GM19324 (cell line): ENCODE data around the gene SLC7A14.
A peak's percentile ranks its signal among the peaks of the same experiment; 100 is the strongest.

Source experiments
- ATAC-seq: cut with Tn5 transposase; IDR thresholded peaks from one replicate; pipeline ENCODE4 v1.9.1; 2021; ENCODE audit warnings: mild to moderate bottlenecking, moderate library complexity; ENCODE audit not compliant: unreplicated experiment, low FRiP score

The SLC7A14 gene

GRCh38 chr3:170585937-170586310 lies at the start of gene SLC7A14:
SLC7A14 (minus strand) TSS chr3:170586075; CDS start chr3:170526936, 59,139 bp downstream.
- ATAC-seq = no peak

- no peak for ATAC-seq
These were observed 49.5 kb upstream of the SLC7A14 start for GRCh38 chr3:170635385-170635735.

GRCh38 chr3:170634663-170635384 lies 48.9 kb upstream of the SLC7A14 start:
- ATAC-seq = peak; percentile 54

DNA sequence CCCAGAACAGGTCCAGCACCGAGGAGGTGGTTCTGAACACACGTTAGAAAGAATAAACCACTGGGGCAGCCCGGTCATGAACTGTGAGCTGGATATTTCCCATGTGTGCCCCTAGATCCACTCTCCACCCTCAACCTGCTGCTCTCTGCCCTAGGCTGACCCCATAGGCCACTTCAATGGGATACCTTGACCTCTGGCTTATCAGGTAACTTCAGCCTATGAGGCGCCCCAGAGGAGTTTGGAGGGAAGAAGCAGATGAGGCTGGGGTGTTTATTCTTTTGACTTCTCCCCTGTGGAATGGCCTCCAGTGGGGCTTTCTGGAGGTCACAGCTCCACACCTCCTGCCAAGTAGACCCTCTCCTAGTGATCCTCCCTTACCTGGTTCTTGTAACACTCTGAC lies 47.7 kb upstream of the SLC7A14 start:
- no peak for ATAC-seq

GRCh38 chr3:170632780-170633179 lies 46.9 kb upstream of the SLC7A14 start:
- peak; percentile 88 for ATAC-seq

DNA sequence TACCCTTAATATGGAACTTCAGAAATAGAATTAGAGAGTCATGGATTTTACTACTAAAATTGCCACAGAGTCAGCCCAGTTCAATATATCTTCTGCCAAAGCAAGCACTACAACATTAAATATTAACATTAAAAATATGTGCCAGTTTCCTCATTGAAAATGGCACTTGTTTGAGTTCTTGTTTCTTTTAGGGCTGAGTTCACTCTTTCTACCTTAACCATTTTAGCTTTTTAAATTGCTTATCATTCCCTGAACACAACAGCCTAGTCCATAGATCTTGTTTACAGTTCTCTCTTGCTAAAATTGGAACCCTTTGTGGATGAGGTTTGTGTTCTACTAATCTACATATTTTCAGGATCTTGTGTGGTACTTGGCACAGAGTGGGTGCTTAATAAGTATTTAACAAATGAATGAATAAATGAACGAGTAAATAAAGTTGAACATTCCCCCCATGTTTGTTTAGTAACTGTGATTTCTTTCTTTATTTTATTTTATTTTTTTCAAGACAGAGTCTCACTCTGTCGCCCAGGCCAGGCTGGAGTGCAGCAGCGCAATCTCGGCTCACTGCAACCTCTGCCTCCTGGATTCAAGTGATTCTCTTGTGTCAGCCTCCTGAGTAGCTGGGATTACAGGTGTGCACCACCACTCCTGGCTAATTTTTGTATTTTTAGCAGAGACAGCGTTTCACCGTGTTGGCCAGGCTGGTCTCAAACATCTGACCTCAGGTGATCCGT lies 46.0 kb upstream of the SLC7A14 start:
- no peak for ATAC-seq

GRCh38 chr3:170623524-170623923 lies 37.6 kb upstream of the SLC7A14 start:
- ATAC-seq = no peak

DNA sequence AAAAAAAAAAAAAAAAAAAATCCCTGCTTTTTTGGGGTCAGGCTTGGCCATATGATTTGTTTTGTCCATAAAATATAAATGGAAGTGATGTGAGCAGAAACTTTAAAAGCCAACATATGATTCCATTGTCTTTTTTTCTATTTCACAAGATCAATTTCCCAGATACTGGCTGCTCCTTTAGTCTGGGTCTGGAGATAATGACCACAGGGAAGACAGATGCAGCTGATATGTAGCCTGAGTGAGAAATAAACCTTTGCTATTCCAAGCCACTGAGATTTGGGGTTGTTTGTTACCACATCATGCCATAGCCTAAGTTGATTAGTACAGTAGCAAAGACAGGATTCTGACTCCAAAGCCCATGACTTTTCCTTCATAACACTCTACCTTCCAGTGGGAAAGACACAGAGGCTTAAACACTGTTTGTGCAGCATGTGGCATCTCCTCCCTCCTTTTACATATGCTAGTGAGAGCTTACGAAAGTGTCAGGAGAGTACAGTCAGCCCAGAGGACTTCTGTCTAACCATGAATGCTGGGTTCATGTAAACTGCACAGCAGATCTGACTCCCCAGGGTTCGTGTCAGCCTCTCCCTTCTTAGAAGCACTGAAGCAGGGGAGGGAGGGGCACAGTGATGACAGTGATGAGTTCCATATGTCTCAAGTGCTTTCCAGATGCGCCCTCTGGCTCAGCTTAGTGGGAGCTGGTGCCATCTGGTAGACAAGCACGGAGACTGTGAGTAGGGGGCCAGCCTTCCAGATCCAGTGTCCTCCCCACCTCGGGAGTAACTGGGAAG lies 36.7 kb upstream of the SLC7A14 start:
- ATAC-seq = no peak

DNA sequence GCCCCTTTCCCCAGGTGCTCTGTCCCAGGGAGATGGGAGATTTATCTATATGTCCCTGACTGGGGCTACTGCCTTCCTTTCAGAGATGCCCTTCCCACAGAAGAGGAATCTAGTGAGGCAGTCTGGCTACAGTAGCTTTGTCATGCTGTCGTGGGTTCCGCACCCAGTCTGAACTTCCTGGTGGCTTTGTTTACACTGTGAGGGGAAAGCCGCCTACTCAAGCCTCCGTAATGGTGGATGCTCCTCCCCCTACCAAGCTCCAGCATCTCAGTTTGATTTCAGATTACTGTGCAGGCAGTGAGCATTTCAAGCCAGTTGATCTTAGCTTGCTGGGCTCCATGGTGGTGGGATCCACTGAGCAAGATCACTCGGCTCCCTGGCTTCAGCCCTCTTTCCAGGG lies 35.4 kb upstream of the SLC7A14 start:
- no peak for ATAC-seq

DNA sequence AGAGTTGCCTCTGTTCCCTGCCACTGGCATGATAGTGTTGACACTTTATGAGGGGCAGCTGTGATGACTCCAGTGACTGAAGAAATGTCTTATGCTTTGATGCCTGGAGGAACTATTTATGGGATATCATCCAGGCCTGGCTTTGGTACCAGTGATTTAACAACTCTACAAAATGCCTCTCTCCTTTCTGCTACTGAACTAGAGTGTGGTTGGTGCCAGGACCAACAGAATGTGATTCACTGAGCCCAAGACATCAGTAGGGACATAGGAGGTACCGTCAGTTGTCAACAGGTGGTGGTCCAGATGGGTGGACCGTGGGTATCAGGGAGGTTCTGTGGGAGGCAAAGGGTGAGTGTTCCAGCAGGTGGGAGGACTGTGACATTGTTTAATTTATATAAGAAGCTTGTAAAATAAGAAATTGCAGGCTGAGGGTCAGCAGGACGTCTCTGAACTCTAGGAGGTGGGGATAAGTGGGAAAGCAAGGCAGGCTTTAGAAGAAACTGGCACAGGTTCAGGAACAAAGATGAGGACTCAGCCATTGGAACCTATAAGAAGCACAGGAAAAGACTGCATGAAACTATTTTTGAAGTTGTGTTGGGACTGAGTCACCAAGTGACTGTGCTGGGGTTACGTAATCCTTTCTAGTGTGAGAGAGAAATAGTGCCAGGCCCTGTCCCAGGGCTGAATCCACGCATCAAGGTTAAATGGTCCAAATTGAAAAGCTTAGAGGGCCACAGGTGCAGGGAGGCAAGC lies 28.5 kb upstream of the SLC7A14 start:
- no peak for ATAC-seq

GRCh38 chr3:170611751-170612150 lies 25.9 kb upstream of the SLC7A14 start:
- ATAC-seq = no peak

GRCh38 chr3:170610321-170610884 lies 24.5 kb upstream of the SLC7A14 start:
- no peak for ATAC-seq

DNA sequence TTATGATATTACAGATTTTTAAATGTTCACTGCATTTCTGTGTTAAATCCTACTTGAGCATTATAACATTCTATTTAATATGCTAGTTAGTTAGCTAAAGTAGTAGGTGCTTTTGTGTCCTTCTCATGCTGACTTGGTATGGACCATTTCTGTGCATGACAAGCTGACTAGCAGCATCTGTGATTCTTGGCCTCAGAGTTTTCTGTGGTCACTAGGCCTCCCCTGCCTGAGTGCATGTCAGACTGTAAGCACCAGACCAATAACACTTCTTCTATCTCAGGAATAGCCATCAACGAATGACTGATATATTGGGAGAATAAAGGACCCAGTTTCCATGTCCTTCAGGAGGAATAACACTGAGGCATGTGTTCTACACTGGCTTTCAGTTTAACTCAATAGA lies 22.6 kb upstream of the SLC7A14 start:
- no peak for ATAC-seq

DNA sequence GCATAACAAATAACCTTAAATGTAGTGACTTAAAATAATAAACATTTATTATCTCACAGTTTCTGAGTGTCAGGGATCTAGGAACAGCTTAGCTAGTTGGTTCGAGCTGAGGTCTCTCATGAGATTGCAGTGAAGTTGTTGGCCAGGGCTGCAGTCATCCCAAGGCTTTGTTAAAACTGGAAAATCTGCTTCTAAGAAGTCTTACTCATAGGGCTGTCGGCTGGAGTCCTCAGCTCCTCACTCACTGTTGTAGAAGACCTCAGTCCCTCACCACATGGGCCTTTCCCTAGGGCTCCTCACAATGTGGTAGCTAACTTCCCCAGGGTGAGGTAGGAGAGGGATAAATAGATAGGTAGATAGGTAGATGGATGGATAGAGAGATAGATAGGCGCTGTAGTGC lies 20.8 kb upstream of the SLC7A14 start:
- ATAC-seq = no peak

GRCh38 chr3:170605490-170605889 lies 19.6 kb upstream of the SLC7A14 start:
- ATAC-seq = no peak

- no peak for ATAC-seq
These were observed 18.1 kb upstream of the SLC7A14 start for GRCh38 chr3:170603770-170604510.

- no peak for ATAC-seq
These were observed 16.7 kb upstream of the SLC7A14 start for GRCh38 chr3:170602556-170602955.

GRCh38 chr3:170600005-170600624 lies 14.2 kb upstream of the SLC7A14 start:
- ATAC-seq = no peak

DNA sequence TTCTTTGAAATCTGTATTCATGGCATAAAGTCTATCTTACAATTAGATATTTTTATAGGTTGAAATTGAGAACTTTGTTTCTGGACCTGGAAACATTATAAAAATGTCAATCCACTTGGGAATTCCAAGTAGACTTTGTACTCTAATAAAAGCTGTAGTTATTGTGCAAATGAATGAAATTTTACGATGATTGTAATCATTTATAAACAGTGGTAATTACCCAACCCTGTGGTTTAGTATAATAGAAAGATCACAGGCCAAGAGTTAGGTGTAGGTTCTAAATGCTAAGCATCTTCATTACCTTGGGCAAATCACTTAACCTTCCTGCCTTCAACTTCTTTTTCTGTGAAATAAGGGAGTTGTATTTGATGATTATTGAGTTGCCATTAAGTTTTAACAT lies 13.2 kb upstream of the SLC7A14 start:
- no peak for ATAC-seq
